ENCODE results near the gene RGPD6. TPM values are rescaled to one million over a fixed set of nuclear protein-coding genes. Genes with fewer than 3 reads are reported as not detected.
"Not testable (repeated sequence)": the region's sequence is repeated elsewhere in the genome, so short reads cannot be mapped to it uniquely, and the experiment has no call there.

RGPD6 gene
- 1 to 10 TPM; 5.1 to 9.4 TPM for total RNA-seq

GRCh38 chr2:110576763-110577416 lies at the start of gene RGPD6:
Gene RGPD6 (minus strand): TSS chr2:110577222. CDS start chr2:110577024, 198 bp downstream.
- H3K27me3 Mint-ChIP-seq; H3K36me3 Mint-ChIP-seq; H3K27ac Mint-ChIP-seq; CTCF ChIA-PET; H3K9me3 Mint-ChIP-seq; POLR2A ChIA-PET; intact Hi-C loops (cut with micrococcal nuclease); H3K4me3 Mint-ChIP-seq; DNase-seq; H3K4me1 Mint-ChIP-seq (ENCODE audit: low read depth): not testable (repeated sequence)

GRCh38 chr2:110619326-110619939 lies 42.4 kb upstream of the RGPD6 start:
- H3K36me3 Mint-ChIP-seq; H3K4me1 Mint-ChIP-seq (ENCODE audit: low read depth); POLR2A ChIA-PET; H3K27ac Mint-ChIP-seq; H3K9me3 Mint-ChIP-seq; H3K4me3 Mint-ChIP-seq; CTCF ChIA-PET; intact Hi-C loops (cut with micrococcal nuclease); DNase-seq; H3K27me3 Mint-ChIP-seq: not testable (repeated sequence)

- POLR2A ChIA-PET; H3K4me3 Mint-ChIP-seq; H3K27ac Mint-ChIP-seq; intact Hi-C loops (cut with micrococcal nuclease); CTCF ChIA-PET; DNase-seq; H3K9me3 Mint-ChIP-seq; H3K36me3 Mint-ChIP-seq; H3K4me1 Mint-ChIP-seq (ENCODE audit: low read depth); H3K27me3 Mint-ChIP-seq: not testable (repeated sequence)
Measured at GRCh38 chr2:110613927-110614326, 36.9 kb upstream of the RGPD6 start.

GRCh38 chr2:110610613-110611250 lies 33.7 kb upstream of the RGPD6 start:
- peak; percentile 23 for DNase-seq
- H3K4me1 Mint-ChIP-seq (ENCODE audit: low read depth); POLR2A ChIA-PET; H3K4me3 Mint-ChIP-seq; H3K27ac Mint-ChIP-seq; intact Hi-C loops (cut with micrococcal nuclease); H3K9me3 Mint-ChIP-seq; H3K27me3 Mint-ChIP-seq; CTCF ChIA-PET; H3K36me3 Mint-ChIP-seq: not testable (repeated sequence)

DNA sequence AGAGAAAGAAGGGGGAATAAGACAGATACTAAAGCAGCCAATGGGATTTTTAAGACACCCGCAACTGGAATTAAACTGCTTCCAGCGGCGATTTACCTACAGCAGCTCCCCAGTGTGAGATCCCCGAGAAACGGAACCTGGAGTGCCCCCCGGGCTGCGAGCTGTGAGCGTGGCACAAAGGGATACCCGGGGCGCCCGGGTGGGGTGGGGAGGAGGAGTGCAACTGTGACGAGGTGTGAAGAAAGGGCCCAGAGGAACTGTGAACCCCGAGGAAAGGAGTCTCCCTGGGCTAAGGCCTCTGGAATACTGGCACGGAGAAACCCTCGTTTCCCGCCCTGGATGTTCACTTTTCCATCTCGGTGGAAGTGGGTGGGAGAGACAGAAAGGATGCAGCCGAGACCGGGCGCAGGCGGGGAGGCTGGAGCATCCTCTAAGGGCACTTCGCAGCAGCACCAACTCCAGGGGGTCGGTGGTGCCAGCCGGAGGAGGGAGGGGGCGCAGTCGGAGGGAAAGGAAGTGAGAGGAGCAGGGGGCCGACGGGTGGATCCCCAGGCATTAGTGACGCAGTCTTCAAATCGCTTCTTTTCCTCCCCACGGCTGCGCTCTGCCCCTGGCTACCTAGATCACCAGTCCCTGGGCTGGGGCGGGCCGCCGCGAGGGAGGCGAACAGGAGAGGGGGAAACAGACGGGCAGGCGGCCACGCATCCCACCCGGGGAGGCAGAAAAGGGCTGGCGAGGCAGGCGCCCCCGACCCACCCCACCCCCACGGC lies 33.0 kb upstream of the RGPD6 start:
- DNase-seq; H3K27ac Mint-ChIP-seq; H3K4me3 Mint-ChIP-seq; CTCF ChIA-PET; intact Hi-C loops (cut with micrococcal nuclease); POLR2A ChIA-PET; H3K27me3 Mint-ChIP-seq; H3K9me3 Mint-ChIP-seq; H3K4me1 Mint-ChIP-seq (ENCODE audit: low read depth); H3K36me3 Mint-ChIP-seq: not testable (repeated sequence)

- DNase-seq; H3K4me3 Mint-ChIP-seq; POLR2A ChIA-PET; intact Hi-C loops (cut with micrococcal nuclease); H3K27me3 Mint-ChIP-seq; H3K4me1 Mint-ChIP-seq (ENCODE audit: low read depth); H3K36me3 Mint-ChIP-seq; H3K9me3 Mint-ChIP-seq; H3K27ac Mint-ChIP-seq; CTCF ChIA-PET: not testable (repeated sequence)
Measured at GRCh38 chr2:110608788-110609502, 31.9 kb upstream of the RGPD6 start.

- H3K9me3 Mint-ChIP-seq; DNase-seq; intact Hi-C loops (cut with micrococcal nuclease); CTCF ChIA-PET; POLR2A ChIA-PET; H3K4me3 Mint-ChIP-seq; H3K4me1 Mint-ChIP-seq (ENCODE audit: low read depth); H3K27me3 Mint-ChIP-seq; H3K27ac Mint-ChIP-seq; H3K36me3 Mint-ChIP-seq: not testable (repeated sequence)
Measured at GRCh38 chr2:110605057-110605456, 28.0 kb upstream of the RGPD6 start.

- H3K27me3 Mint-ChIP-seq; H3K4me1 Mint-ChIP-seq (ENCODE audit: low read depth); H3K4me3 Mint-ChIP-seq; H3K27ac Mint-ChIP-seq; H3K36me3 Mint-ChIP-seq; H3K9me3 Mint-ChIP-seq; CTCF ChIA-PET; intact Hi-C loops (cut with micrococcal nuclease); DNase-seq; POLR2A ChIA-PET: not testable (repeated sequence)
Measured at GRCh38 chr2:110603917-110604591, 27.0 kb upstream of the RGPD6 start.

- H3K4me3 Mint-ChIP-seq; H3K4me1 Mint-ChIP-seq (ENCODE audit: low read depth); CTCF ChIA-PET; POLR2A ChIA-PET; DNase-seq; H3K27ac Mint-ChIP-seq; intact Hi-C loops (cut with micrococcal nuclease); H3K27me3 Mint-ChIP-seq; H3K36me3 Mint-ChIP-seq; H3K9me3 Mint-ChIP-seq: not testable (repeated sequence)
Measured at GRCh38 chr2:110602139-110602538, 25.1 kb upstream of the RGPD6 start.

DNA sequence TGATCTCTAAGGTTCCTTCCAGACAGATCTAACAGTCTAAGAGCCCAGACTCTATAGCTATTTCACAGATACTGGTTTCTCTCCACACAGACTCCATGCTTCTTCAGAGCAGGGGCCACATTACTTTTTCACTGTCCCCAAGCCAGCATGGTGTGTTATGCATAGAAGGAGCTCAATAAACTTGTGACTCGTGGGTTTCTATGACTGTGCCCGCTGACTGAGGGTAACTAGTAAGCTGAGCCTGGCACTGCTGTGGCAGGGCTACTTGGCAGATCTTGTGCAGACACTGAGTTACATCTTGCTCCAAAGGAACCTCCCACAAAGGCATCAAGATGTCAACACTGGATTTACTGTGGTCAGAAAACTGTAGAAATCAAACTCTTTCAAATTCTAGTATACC lies 15.0 kb upstream of the RGPD6 start:
- H3K9me3 Mint-ChIP-seq; H3K36me3 Mint-ChIP-seq; intact Hi-C loops (cut with micrococcal nuclease); CTCF ChIA-PET; H3K4me3 Mint-ChIP-seq; H3K4me1 Mint-ChIP-seq (ENCODE audit: low read depth); H3K27ac Mint-ChIP-seq; H3K27me3 Mint-ChIP-seq; DNase-seq; POLR2A ChIA-PET: not testable (repeated sequence)

GRCh38 chr2:110589677-110590330 lies 12.8 kb upstream of the RGPD6 start:
- DNase-seq; H3K36me3 Mint-ChIP-seq; H3K27me3 Mint-ChIP-seq; H3K4me1 Mint-ChIP-seq (ENCODE audit: low read depth); H3K4me3 Mint-ChIP-seq; CTCF ChIA-PET; H3K27ac Mint-ChIP-seq; H3K9me3 Mint-ChIP-seq; intact Hi-C loops (cut with micrococcal nuclease); POLR2A ChIA-PET: not testable (repeated sequence)

Measured in activated CD4-positive, alpha-beta memory T cell treated with anti-CD3 and anti-CD28 coated beads for 36 hours (primary cell).